NCI-H2081 (cell line): ENCODE results near the gene IL25.
"Not testable (repeated sequence)": the region's sequence is repeated elsewhere in the genome, so short reads cannot be mapped to it uniquely, and the experiment has no call there.

Source experiments
- DNase-seq, 2 experiments: peaks; one replicate each; lab custom pipeline; 2025; lab: John Stamatoyannopoulos, UW

The IL25 gene

DNA sequence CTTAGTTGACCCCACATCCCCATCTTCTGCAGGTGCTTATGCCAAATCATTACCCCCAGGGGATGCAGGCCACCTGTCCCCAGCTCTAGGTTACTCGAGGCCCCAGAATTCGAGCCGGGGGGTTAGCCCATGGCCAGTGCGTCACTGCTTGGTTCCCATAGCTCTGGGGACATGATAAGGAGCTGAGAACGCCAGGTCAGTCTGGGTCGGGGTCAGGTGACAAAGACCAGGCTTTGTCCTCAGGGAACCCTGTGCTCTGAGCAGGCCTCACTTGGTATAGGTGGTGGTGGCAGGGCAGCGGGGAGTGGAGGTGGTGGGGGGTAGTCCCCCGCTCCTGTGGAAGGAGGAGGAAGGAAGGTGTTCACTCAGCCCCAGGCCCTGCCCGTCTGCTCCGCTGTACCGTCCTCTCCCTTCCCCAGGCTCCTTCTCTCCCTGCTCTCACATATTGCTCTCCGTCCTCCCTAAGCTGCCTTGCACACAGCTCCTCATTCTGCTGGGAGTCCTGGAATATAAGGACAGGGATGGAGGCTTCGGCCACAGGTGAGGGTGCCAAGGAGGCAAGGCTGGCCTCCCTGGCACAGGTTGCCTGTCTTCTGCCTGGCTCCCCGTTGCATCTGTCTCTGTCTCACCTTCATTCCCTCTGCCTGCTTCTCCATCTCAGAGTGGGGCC, 37.5 kb downstream of the IL25 start:
- DNase-seq = no peak

DNA sequence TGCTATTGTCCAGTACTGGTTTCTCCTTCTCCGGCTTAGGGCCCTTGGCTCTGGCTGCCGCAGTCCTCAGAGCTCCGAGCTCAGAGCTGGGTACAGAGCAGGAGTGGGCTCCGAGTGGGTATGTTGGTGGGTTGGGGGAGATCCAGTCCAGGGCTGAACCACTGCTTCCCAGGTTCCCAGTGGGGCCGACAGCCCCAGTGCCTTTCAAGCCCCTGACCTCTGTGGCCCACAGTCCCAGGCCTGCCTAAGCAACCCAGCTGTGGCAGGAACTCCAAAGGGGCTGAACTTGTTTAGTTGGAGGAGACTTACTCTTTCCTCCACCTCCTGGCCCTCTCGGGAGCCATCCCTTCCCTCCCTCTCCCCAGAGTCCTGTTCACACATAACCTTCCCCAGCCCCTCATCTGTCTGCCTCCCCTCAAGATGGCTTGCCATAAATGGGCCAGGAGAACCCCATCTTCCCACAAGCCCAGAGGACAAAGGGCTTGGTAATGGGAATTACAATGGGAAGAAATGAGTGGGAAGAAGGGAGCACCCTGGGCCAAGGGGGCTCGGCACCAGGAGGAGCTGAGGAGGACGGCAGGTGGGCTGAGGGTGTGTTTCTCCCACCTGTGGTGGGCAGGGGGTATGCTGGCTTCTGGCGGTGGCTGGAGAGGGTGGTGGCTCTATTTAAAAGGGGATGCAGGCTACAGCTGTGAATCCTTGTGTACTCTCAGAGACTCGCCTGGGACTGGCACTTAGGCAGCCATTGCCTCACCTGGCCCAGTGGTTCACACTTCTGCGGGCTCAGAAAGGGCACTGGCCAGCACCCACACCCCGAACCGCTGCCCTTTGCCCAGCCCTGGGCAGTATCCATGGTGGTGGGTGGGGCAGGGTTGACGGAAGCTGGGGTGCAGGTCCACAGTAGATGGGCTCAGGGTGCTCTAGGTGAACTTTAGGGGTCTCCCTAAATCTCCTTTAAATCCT, 39.2 kb downstream of the IL25 start:
- no peak for DNase-seq

DNA sequence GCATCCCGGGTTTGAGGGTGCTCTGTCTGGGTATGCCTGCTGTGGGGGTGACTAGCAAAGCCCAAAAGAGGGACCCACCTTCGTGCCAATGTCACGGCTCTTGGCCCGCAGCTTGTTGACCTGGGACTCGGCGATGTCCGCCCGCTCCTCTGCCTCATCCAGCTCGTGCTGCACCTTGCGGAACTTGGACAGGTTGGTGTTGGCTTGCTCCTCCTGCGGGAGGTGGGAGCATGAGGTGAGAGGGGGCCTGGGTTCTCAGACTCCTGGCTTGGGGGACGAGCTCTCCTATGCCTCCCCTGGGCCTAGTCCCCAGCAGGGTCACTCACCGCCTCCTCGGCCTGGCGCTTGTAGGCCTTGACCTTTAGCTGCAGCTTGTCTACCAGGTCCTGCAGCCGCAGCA, 41.1 kb downstream of the IL25 start:
- DNase-seq = no peak

DNA sequence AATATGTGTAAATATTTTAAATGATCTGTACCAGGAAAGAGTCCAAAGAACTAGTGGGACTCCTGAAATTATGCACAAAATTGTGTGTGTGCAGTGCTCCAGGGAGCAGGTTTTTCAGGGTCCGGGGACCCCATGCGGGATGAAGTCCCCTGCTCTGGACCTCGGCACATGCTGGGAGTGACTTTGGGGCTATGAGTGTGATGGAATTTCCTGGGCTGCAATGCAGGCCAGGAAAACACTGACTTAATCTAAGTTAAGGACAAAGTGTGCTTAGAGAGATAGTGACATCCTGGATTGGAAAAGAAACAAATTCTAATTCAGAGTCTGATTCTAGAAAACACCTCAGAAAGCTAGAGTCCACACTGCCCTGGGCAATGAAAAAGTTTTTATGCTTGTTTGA, 41.6 kb downstream of the IL25 start:
- no peak for DNase-seq

DNA sequence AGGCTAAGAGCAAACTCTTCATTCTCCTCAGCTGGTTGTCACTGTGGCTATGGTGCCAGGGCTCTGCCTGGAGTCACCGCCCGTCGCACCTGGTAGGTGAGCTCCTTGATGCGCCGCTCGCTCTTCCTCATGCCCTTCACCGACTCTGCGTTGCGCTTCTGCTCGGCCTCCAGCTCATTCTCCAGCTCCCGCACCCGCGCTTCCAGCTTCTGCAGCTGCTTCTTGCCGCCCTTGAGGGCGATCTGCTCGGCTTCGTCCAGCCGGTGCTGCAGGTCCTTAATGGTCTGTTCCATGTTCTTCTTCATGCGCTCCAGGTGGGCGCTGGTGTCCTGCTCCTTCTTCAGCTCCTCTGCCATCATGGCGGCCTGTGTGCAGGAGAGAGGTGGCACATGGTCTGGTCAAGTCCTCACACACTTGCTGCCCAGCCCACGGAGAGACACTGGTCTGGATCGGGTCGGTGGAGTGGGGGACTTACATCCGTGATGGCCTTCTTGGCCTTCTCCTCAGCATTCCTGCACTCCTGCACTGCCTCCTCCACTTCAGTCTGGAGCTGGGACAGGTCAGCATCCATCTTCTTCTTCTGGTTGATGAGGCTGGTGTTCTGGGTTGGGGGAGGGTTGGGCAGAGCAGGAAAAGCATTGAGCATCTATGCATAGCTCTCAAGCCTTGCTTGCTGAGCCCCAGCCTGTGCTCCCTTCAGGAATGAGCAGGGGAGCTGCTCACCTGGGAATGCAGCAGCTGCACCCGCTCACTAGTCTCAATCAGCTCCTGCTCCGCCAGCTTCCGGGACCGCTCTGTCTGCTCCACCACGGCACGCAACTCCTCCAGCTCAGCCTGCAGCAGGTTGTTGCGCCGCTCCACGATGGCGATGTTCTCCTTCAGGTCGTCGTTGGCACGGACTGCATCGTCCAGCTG, 42.6 kb downstream of the IL25 start:
- DNase-seq = no peak

DNA sequence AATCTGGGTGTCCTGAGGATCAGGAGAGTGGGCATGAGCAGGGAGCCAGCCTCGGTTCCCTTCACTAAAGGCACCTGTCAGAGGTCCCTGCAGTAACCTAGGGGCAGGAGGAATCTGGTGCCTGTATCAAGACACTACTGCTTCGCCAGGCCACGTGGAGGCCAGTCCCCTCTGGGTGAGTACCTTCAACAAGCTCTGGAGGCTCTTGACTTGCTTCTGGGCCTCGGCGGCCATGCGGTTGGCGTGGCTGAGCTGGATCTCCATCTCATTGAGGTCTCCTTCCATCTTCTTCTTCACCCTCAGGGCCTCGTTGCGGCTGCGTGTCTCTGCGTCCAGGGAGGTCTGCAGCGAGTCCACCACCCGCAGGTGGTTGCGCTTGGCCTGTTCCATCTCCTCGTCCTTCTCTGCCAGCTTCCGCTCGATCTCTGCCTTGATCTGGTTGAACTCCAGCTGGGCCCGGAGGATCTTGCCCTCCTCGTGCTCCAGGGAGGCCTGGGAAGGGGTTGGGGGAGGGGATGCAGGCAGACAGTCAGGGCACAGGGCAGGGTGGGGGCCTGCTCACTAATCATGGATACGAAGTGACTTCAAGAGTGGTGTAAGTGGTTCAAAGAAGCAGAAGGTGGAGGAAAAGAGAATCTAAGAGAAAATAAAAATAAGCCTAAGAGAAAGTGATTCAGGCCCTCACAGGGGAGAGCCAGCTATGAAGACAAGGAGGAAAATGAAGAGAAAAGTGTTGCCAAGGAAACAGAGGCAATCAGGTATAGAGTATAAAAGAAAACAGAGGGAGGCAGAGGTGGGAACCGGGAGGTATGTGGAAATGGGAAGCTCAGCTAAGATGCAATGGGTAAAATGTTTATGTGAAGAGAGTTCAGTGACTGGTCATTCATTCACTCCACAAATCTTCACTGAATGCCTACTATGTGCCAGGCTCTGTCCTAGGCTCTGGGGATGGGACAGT, 43.5 kb downstream of the IL25 start:
- DNase-seq = no peak

DNA sequence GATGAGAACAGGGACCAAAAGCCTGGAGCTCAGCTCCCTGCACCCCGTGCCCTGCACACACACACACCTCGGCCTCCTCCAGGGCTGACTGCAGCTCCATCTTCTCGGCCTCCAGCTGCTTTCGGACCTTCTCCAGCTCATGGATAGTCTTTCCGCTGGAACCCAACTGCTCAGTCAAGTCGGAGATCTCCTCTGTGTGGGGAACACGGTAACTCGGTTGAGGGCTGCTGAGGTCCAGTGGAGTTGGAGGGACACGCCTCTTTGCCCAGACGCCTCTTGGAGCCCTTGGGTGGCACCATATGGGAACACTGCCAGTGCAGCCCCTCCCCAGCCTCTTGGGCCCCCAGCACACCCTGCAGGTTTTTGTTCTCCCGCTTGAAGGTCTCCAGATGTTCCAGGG, 44.2 kb downstream of the IL25 start:
- DNase-seq = no peak

DNA sequence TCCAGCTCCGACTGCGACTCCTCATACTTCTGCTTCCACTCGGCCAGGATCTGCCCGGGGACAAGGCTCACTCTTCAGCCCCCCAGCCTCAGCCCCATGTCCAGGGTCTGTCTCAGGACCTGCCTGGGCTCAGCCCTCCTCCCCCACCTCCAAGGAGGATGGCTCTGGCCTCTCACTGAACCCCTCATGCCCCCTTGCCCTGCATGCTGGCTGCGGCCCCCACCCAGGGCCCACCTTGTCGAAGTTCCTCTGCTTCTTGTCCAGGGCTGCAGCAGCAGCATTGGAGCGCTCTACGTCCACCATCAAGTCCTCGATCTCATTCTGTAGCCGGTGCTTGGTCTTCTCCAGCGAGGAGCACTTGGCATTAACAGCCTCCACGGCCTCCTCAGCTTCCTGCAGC, 44.7 kb downstream of the IL25 start:
- not testable (repeated sequence) for DNase-seq

DNA sequence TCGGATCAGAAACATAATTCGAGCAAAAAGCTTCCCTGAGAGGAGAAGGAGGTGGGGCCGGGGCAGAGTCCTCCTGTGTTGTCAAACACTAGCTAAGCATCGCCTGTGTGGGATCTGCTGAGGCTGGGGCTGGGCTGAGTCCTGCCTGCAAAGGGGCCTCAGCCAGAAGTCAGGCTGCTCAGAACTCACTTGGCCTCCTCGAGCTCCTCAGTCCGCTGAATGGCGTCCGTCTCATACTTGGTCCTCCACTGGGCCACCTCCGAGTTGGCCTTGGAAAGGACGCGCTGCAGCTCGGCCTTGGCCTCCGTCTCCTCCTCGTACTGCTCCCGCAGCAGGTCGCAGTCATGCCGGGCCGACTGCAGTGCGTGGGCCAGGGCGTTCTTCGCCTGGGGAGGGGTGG, 45.4 kb downstream of the IL25 start:
- DNase-seq = no peak

DNA sequence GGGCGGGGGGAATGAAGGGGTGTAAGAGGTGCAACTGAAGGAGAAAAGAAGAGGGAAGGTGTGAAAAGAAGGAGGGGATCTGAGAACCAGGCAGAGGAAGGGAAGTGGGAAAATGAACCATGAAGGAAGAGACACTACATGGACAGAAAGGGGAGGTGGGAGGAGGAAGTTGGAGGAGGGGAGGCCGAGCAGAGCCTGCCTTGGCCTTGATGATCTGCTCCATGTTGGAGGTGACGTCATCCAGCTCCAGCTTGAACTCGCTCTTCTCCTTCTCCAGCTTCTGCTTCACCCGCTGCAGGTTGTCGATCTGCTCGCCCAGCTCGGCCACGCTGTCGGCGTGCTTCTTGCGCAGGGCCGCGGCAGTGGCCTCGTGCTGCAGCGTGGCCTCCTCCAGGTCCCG, 47.0 kb downstream of the IL25 start:
- DNase-seq = not testable (repeated sequence)

DNA sequence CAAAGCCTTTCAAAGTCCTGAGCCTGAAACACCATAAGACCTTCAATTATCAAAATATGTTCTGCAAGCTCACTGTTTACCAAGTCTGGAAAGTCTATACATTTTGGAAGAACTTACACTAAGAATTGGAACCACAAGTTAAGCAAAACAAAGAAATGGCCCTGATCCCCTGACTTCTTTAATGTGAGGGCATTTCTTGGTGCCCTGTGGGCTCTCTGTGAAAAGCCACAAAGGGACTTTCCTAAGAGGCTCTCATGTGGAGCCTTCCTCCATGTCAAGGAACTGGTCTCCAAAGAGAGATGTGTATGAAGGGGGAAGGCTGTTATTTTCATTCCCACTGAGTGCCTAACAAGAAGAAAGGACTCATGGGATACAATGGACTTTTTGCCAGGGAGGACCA, 49.0 kb downstream of the IL25 start:
- DNase-seq = no peak

DNA sequence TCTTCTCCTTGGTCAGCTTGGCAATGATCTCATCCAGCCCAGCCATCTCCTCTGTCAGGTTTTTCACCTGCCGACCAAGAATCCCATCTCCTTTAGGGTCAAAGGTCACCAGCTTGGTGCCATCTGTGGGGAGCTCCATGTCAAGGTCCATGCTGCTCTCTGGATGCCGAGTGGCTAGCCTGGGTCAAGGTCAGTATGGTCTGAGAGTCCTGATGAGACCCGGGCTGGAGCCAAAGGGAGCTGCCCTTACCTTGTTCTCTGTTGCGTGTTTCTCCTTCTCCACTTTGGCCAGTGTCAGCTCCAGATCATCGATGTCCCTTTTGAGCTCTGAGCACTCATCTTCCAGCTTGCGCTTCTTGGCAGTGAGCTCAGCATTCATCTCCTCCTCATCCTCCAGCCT, 51.0 kb downstream of the IL25 start:
- no peak for DNase-seq

DNA sequence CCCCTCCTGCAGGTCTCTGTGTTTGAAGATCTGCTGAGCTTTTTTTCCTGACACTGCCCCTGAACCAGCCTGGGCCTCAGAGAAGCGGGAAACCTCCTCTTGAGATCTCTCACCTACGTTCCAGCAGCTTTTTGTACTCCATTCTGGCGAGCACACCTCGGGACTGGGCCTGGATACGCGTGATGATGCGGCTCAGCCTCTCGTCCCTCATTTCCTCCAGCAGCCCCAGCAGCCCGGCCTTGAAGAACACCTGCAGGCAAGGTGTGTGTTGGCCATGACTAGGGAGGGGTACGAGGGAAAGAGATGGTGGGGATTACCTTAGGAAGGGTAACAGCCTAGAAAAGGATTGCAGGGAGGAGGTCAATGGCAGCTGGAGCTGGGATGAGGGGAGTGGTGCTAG, 52.6 kb downstream of the IL25 start:
- no peak for DNase-seq

DNA sequence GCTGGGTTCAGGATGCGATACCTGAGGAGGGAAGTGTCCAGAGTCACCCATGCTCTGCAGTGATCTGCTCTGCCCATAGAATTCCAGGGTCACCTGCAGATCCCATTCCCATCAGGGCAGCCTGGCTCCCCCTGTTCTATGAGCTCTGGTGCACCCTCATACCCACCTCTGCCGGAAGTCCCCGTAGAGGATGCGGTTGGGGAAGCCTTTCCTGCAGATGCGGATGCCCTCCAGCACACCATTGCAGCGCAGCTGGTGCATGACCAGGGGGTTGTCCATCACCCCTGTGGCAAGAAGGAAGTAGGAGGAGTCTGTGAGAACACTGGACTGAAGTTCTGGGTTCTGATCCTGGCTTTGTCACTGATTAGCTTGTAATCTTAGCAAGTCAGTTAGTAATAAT, 53.2 kb downstream of the IL25 start:
- not testable (repeated sequence) for DNase-seq
